ENCODE results near the gene VCP. TPM values are rescaled to one million over a fixed set of nuclear protein-coding genes. Genes with fewer than 3 reads are reported as not detected.

The VCP gene
- polyA plus RNA-seq, 1 experiment: 386 TPM

GRCh38 chr9:35059438-35059837 lies 13.0 kb downstream of the VCP start:
- no peaks in the 10 kb centered on the region for H3K9me3 ChIP-seq (ENCODE audit: control insufficient read depth, insufficient read depth, low read length)
- no peak overlapping the region for H3K27ac ChIP-seq (ENCODE audit: low read depth, low read length)
- POLR2A ChIA-PET: no interaction called here
- H3K4me3 ChIP-seq (ENCODE audit: low read depth, low read length): no peak overlapping the region
- no peak for DNase-seq (ENCODE audit: low read depth, low spot score)
- TF ChIP-seq CTCF (IDR thresholded peaks at IDR 0.05; ENCODE audit: low read depth, low read length): no peak
- no peaks in the 10 kb centered on the region for H3K27me3 ChIP-seq (ENCODE audit: control insufficient read depth, insufficient read depth, low read length)
- CTCF ChIA-PET: interaction anchor here (0.6 kb wide), 1 partner anchor 8 kb away, joined by 4 read pairs; no protein-coding TSS in a partner anchor

- CTCF ChIA-PET: no interaction called here
These were observed 15.2 kb downstream of the VCP start for GRCh38 chr9:35057271-35057620.

GRCh38 chr9:35056571-35057270 lies 15.7 kb downstream of the VCP start:
- Histone ChIP-seq H3K9me3 (ENCODE audit: control insufficient read depth, insufficient read depth, low read length) (no peaks in the 10 kb centered on the region), H3K4me3 (ENCODE audit: low read depth, low read length) (no peak overlapping the region), H3K27ac (ENCODE audit: low read depth, low read length) (no peak overlapping the region), H3K27me3 (ENCODE audit: control insufficient read depth, insufficient read depth, low read length) (no peaks in the 10 kb centered on the region)
- ChIA-PET CTCF (no interaction called here), POLR2A (interaction anchor here (0.6 to 1.4 kb wide), 2 partner anchors 16 to 29 kb away, joined by 3 to 10 read pairs; partner anchors contain the start of gene VCP)
- no peak for TF ChIP-seq CTCF (IDR thresholded peaks at IDR 0.05; ENCODE audit: low read depth, low read length)
- DNase-seq (ENCODE audit: low read depth, low spot score): no peak

More at GRCh38 chr9:35057271-35057620, 15.2 kb downstream of the VCP start:
- H3K4me3 ChIP-seq (ENCODE audit: low read depth, low read length): no peak overlapping the region
- no peak for DNase-seq (ENCODE audit: low read depth, low spot score)
- no peaks in the 10 kb centered on the region for H3K27me3 ChIP-seq (ENCODE audit: control insufficient read depth, insufficient read depth, low read length)
- POLR2A ChIA-PET: interaction anchor here (1.4 kb wide), 1 partner anchor 15 kb away, joined by 3 read pairs; the partner anchor contains the start of gene VCP
- no peak overlapping the region for H3K27ac ChIP-seq (ENCODE audit: low read depth, low read length)
- TF ChIP-seq CTCF (IDR thresholded peaks at IDR 0.05; ENCODE audit: low read depth, low read length): no peak
- H3K9me3 ChIP-seq (ENCODE audit: control insufficient read depth, insufficient read depth, low read length): no peaks in the 10 kb centered on the region

- CTCF ChIA-PET: interaction anchor here (1.4 kb wide), 1 partner anchor 155 kb away, joined by 4 read pairs; no protein-coding TSS in a partner anchor
- H3K27ac ChIP-seq (ENCODE audit: low read depth, low read length): no peak overlapping the region
- no peak for TF ChIP-seq CTCF (IDR thresholded peaks at IDR 0.05; ENCODE audit: low read depth, low read length)
- POLR2A ChIA-PET: interaction anchor here (2.4 kb wide), 1 partner anchor 17 kb away, joined by 12 read pairs; the partner anchor contains the start of gene VCP
- no peak overlapping the region for H3K4me3 ChIP-seq (ENCODE audit: low read depth, low read length)
- no peaks in the 10 kb centered on the region for H3K27me3 ChIP-seq (ENCODE audit: control insufficient read depth, insufficient read depth, low read length)
- H3K9me3 ChIP-seq (ENCODE audit: control insufficient read depth, insufficient read depth, low read length): no peaks in the 10 kb centered on the region
- no peak for DNase-seq (ENCODE audit: low read depth, low spot score)
These were observed 17.4 kb downstream of the VCP start for GRCh38 chr9:35054871-35055644.
